SIG-M5 (cell line): ENCODE results near the gene ELL.

Experiments used
- DNase-seq: peaks from one replicate; lab custom pipeline; 2025; lab: John Stamatoyannopoulos, UW

The ELL gene

DNA sequence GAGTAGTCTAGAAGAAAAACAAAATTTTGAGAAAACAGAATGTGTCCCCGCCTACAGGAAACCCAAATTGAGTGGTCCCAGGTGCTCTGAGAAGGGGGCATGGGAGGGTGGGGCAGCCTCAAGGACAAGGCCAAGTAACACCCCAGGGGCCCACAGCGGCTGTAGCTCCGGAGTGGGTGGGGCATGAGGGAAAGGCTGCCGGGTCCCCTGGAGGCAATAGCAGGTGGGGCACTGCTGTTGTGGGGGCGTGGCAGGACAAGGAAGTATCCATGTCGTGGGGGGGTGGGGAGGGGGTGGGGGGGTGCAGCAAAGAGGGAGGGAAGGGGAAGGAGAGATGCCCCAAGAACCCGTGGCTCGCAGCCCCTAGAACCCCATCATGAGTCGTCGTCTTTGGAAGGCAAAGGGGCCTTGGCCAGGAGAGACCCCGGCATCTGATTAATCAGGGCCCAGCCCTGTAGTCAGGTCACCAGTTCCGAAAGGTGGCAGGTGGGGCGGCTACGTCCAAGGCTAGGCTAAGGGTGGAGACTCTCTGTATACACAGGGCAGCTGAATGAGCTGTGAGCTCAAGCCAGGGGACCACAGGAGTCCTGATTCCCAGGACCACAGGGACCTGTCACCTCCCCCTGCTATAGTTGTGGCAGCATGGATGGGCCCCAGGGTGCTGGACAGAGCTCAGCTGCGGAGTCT is 76.5 kb downstream of the ELL start:
- no peak for DNase-seq

DNA sequence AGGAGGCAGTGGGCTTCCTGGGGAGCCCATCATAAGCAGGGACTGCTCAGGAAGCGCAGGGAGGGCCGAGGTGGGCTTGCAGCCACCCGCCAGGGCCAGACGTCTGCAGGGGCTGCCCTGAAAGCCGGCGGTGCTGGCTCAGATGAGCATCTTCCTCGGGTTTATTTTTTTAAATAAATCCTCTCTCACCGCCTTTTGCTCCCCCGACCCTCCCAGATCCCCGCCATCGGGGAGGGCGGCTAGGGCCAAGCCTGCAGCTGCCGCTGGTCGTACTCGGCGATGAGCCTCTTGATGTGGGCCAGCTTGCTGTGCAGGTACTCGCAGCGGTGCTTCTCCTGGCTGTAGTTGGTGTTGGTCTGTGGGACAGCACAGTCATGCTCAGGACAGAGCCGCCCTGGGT is 77.4 kb downstream of the ELL start:
- no peak for DNase-seq

DNA sequence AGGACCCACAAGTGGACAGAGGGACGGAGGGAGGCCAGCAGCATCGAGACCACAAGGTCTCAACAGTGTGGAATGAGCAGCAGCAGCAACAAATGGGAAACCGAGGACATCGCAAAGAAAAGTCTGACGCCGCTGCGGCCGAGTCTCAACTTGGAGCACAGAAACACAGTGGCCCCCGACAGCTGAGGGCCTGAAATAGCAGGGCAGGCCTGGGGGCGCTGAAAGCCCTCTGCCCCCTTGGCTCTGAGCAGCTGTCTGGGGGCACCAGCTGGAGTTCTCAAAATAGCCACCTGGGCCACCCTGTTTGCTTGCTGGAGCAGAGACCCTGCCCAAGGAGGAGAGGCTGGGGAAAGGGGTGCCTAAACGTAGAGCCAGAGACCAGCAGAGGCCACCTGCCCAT is 78.0 kb downstream of the ELL start:
- no peak for DNase-seq

DNA sequence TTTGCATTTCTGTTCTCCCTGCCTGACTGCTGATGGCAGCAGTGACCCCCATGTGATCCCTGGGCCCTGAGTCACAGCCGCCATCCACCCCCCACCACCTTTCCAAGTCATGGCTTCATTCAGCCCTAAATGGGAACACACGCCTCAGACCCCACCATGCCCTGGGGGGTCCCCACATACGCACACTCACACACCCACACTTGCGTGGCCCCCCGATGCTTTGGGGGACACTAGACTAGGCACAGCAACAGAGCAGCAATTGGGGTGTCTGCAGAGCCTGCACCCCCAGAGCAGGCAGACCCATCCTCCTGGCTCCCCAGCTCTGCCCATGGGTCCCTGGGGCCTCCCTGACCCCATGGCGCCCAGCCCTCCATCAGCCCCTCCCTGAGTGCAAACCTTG is 78.5 kb downstream of the ELL start:
- DNase-seq: no peak

DNA sequence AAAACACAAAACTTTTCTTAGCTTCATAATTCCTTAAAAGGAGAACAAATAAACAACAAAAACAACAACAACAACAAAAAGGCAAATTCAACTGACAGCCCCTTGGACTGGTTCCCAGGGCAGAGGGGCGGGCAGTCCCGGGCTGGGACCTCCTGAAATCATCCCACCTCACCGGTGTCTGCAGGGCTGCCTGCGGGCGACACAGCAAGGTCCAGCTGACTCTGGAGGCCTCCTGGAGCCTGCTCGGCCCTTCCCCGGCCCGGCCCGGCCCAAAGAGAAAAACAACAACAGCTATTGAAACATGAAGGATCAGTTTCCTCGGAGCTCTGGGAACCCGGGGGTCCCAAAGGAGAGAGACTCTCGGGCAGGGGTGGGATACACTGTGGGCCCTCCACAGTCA is 78.9 kb downstream of the ELL start:
- DNase-seq: no peak

DNA sequence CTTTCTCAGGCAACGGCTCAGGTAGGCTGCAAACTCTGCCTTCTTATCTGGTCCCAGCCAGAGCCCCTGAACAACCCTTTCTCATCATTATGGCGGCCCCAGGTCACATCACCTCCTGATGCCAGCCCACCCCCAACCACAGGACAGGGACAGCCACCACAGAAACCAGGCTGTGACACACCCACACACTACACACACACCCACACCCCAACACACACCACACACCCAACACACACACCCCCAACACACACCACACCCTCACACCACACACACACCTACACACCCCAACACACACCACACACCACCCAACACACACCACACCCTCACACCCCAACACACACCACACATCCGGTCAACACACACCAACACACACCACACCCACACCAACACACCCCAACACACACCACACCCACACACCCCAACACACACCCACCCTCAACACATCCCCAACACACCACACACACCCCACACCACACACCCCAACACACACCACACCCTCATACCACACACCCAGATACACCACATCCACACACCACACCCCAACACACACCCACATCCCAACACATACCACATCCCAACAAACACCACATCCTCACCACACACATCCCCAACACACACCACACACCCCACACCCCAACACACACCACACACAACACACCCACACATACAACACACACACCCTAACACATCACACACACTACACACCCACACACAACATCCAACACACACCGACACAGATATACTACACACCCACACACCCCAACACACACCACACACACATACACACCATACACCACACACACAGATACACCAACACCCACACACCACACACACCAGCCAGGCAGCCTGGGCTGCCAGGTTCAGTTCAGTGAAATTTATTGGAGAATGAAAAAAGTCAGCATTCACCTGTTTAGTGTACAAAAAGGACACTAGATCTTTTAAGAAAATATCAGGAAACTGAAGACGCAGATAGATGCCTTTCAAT is 79.8 kb downstream of the ELL start:
- no peak for DNase-seq

DNA sequence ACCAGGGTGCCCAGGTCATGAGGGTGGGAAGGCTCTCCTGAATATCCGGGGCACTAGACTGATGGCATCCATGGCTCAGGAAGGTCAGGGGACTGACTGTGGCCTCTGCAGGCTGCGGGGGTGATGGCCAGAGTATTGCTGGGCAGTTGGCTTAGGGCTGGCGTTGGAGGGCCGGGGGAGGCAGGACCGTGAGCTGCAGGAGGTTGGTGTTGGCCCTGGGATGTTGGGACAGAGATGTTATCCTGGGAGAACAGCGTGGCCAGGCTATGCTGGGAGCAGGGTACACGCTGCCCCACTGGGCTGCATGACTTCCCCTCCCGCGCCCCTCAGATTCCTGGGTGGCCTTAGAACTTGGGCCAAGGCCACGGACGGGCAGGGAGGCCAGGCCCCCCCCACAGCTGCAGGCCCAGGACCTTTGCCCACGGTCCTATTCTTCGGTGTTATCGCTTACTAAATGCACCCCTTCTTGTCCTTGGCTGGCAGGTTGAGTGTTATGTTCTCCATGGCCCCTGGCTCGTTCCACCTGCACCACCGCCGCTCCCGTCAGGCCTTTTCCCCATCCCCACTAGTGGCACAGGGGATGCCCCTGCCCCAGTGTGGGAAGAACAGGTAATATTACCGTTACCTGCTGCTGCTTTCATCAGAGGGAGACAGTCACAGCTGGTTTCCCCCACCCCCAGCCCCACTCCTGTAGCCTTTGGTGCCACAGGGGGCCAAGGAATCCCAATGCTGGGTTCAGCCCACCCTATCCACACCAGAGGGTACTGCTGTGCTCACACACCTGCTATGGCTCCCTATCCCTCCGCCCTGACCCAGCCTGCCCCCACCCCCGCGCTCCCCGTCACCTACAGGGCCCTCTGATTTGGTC is 80.7 kb downstream of the ELL start:
- DNase-seq: no peak

DNA sequence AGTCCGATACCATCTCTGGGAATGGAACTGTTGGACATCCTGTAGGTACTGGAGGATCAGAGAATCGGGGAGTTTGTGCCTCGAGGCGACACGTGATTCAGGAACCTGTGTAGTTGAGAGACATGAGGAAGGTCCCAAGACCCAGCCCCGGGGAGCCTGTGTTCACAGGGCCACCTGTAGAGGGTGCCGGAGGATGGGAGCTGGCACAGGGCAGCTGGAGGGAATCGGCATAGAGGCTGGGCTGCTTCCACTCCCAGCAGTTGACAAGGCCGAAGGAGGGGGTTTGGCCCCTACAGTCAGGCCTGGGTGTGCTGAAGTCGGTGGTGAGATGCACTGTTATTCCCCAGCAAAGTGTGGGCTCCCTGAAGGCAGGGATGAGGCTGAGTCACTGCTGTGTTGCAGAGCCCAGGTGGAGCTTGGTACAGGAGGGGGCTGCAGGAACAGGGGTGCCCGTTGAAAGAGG is 81.4 kb downstream of the ELL start:
- DNase-seq: no peak

DNA sequence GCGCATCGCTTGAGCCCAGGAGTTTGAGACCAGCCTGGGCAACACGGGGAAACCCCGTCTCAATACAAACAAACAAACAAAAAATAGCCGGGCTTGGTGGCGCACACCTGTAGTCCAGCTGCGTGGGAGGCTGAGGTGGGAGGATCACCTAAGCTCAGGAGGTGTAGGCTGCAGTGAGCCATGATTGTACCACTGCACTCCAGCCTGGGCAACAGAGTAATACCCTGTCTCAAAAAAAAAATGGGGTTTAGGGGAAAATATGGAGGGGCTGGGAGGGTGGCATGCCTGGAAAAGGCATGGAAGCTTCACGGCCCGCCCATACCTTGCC is 82.0 kb downstream of the ELL start:
- DNase-seq: no peak

DNA sequence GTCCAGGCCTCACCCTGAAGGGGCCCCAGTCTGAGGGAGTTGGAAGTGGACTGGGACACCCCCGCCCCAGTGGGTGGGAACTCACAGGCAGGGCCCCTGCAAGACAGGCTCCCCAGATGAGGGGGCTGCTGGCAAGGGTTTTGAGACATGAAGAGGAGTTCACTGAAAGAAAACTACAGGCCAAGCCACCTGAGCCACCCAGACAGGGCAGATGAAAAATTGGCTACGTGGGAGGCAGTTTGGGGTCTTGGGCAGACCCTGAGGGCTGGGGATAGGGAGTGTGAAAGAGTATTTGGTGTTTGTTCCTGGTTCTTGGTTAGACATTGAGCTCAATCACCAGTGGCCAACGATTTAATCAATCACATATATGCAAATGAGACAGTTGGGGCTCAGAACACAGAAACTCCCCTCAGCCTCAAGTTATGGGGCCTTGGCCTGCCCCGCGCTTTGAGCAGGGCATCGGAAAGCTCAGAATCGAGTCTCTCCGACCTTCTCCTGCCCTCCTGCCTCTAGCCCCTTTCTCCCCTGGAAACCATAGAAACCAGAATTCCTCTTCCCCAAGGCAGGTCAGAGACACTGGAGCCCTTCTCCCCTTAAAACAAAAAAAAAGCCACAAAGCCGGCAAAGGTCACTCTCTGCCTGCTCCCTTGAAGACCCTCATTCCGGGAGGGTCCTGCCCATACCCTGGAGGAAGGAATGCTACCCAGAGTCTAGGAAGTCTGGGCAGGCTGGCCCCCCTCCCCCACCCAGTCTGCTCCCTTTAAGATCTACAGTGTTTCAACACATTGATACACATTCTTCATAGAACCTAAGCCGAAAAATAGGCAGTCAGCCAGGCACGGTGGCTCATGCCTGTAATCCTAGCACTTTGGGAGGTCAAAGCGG is 82.6 kb downstream of the ELL start:
- no peak for DNase-seq

DNA sequence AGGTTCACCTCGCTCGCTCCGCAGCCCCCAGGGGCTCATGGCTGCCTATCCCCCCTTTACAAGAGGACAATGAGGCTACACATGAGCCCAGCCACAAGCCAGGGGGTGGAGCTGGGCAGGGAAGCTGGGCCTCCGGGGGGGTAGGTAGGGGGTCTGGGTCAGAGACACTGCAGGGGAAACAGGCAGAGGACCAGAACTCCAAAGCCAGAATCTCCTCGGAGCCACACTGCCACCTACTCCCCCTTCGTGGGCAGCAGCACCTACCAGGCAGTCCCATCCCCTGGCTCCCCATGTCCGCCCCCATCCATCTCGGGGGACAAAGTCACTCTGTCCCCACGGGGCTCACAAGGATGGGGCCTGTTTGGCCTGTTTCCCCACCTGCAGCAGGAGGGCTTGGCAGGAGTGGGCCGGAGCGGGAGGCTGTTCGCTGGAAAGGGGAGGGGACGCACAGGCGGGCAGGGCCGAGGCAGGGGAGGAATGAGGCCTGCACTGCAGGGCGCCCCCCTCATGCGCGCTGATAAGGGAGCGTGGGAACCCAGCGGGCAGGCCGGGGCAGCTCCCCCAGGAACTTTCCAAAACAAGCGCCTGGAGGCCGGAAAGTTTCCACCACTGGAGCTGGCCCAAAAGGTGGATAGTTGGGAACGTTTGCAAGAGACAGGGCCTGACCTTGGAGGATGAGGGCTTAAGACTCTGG is 83.4 kb downstream of the ELL start:
- DNase-seq: no peak

DNA sequence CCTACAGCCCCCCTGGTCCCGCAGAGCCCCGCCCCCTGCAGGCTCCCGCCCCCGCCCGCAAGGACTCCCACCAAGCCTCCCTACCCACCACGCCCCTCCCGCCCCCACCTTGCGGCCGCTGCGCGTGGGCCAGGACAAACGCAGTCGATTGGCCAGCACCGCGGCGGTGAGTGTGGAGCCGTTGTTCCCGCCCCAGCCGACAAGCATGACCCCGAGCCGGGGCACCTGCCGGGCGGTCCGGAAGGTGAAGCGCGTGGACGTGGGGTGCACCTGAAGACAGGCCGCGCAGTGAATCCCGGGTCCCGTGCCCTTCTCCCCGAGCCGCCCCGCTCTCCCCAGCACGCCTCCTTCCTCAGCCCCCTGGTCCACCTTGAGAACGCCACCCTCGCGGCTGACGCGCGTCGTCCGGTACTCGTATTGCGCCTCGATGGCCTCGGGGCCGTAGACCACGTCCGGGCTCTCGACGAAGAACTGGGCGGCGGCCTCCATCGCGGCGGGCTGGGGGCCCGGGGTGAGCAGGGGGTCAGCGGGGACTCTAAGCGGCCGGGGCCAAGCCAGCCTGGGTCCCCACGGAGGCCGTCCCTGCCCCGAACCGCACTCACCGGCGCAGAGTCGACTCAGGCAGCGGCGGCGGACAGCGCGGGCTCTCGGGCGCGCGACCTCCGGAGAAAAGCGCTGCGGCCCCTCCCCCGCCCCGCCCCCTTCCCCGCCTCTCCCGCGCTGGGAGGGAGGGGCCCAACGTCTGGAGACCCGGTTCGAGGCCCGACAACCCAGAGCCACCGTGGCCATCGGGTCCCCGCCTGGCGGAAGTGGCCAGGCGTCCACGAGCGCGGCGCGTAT is 84.2 kb downstream of the ELL start, which contains the start of gene ISYNA1:
Gene ISYNA1 (minus strand): TSS at position 643 of the 840 bp plus-strand sequence. CDS start 154 bp downstream, at position 489.
- DNase-seq: no peak

DNA sequence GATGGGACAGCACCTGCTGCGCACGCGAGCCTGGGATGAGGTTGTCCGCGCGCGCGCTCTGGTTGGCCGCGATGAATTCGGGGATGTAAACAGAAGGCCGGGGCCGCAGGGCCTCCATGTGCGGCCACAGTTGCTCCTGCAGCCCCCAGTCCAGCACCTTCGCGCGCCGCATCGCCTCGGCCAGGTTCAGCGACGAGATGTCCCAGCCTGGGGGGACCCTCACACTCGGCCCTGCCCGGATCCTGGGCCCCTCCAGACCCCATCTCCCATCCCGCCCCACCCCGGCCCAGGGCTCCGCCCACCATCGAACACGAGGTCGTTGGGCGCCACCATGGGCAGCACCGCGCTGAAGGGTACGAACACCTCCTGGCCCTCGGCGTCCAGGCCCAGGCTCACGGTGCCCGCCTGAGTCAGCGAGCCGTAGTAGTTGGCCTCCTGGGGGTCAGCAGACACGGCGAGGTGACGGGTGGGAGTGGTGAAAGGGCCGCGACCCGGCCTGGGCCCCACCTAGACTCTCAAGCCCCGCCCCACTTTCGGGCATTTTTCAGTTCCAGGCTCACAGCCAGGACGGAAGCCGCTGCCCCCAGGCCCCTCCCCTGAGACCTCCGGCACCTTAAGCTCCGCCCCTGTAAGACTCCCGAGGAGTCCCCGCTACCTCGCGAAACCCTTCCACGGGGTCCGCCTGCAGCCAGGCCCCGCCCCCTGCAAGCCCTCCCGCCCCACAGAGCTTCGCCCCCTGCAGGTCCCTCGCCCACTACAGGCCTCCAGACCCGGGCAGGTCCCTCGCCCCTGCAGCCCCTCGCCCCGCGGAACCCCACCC is 85.0 kb downstream of the ELL start:
- no peak for DNase-seq

DNA sequence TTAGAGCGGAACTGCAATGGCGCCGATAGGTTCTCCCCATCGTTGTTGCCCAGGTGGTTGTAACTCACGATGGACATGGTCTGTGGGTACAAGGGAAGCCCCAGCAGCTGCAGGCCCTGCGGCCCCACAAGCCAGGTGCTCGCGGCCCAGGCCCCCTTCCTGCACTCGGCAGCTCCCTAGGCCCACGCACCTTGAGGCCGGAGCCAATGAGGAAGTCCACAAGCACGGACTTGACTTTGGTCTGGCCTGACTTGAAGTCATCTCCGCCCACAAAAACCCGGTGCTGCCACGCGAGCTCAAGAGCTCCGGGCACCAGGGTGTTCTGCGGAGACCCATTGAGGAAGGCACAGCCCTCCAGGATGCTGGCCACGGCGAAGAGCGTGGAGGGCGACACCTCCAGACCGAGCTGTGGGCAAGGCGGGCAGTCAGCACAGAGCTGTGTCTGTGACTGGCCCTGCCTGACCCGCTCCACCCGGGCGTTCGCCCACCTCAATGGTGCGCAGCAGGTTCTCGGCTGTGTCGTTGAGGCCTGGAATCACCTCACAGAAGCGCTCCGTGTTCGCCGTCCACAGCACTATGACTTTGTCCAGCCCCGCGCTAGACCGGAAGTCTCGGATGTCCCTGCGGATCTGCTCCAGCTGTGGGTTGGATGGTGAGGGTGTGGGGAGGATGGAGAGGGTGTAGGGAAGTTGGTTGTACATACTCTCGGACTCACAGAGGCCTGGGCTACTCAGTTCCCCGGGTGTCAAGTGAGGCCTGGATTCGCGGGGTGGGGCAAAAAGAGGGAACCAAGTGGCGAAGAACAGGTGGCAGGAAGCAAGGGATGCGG is 85.8 kb downstream of the ELL start:
- no peak for DNase-seq

DNA sequence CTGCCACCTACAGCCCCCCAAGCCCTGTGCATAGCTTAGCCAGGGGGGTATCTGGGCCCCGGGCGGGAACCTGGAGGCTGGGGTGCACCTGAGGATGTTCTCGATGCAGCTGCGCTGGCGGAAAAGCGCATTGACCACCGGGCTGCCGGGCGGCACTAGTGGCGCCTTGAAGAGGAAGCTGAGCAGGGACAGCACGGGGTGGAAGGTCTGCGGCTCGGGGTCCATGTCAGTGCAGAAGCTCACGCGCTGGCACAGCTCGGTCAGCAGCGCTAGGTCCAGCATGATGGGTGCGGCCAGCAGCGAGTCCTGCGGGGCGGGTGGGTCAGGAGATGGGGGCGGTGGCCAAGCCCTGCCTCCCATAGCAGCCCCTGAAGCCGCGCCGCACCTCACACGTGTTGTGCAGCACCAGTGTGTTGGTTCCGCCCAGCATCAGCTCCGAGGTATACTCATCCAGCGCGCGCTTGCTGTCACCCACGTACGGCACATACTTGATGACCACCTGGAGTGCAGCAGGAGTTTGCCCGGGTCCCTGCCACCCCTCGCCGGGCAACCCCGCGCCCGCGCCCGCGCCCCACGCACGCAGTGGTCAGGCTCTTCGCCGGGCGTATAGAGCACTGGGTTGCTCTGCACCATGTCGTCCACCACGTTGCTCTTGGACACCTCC is 86.6 kb downstream of the ELL start:
- DNase-seq: no peak

DNA sequence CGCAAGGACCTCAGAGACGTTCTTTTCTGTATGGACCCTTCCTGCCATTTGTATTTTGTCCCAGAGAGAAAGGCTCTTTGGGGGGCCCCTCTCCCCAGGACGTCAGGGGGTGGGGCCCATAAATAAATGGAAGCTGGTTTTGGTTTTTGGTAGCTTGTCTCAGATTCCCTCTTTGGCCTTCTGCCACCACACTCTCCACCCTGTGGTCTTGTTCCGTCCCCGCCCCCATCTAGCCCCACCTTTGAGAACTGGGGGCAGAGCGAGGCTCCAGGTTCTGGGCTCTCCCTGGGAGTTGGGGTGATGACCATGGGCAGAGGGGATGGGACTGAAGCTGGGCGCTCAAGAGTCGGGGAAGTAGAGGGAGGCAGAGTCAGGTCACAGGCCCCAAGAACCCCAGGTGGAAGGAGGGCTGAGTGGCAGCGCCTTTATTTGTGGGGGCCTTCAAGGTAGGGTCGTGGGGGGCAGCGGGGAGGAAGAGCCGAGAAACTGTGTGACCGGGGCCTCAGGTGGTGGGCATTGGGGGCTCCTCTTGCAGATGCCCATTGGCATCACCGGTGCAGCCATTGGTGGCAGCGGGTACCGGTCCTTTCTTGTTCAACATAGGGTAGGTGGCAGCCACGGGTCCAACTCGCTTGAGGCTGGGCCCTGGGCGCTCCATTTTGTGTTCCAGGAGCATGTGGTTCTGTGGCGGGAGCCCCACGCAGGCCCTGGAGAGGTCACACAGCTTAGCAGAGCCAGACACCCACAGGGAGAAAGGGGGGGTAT is 87.3 kb downstream of the ELL start:
- DNase-seq: no peak
